Activated T-cell treated with anti-CD3 and anti-CD28 coated beads, Interleukin-2, amount 50 U/mL, for 24 hours (primary cell): Measurements from ENCODE around the gene PGLYRP1.

Source experiments
- DNase-seq: peaks from one replicate; pipeline ENCODE4 v3.0.0-alpha.2; 2020
- H3K27ac Mint-ChIP-seq: 2 replicates; pipeline ENCODE4 v1.8.0; 2020; ENCODE audit warnings: mild to moderate bottlenecking, mixed read lengths
- H3K27me3 Mint-ChIP-seq: 2 replicates; pipeline ENCODE4 v1.8.0; 2020; ENCODE audit warnings: mixed read lengths
- H3K36me3 Mint-ChIP-seq: 2 replicates; pipeline ENCODE4 v1.8.0; 2020; ENCODE audit warnings: low read depth, mixed read lengths
- H3K4me1 Mint-ChIP-seq: 2 replicates; pipeline ENCODE4 v1.8.0; 2020; ENCODE audit warnings: low read depth, mixed read lengths
- H3K4me3 Mint-ChIP-seq: 2 replicates; pipeline ENCODE4 v1.8.0; 2020; ENCODE audit warnings: mild to moderate bottlenecking, moderate library complexity, mixed read lengths
- H3K9me3 Mint-ChIP-seq: 2 replicates; pipeline ENCODE4 v1.8.0; 2020; ENCODE audit warnings: mixed read lengths

PGLYRP1 gene

GRCh38 chr19:46040952-46041500, 18.2 kb upstream of the PGLYRP1 start, which contains the start of gene IGFL4:
Gene IGFL4, minus strand, starts transcription at chr19:46041002. Its CDS starts 40 bp downstream, at chr19:46040962.
- peaks cover 67% of the 10 kb centered on the region for H3K27me3 Mint-ChIP-seq
- peaks cover 2% of the 10 kb centered on the region for H3K4me1 Mint-ChIP-seq
- DNase-seq: no peak
- H3K27ac Mint-ChIP-seq: no peak within 1 kb of the TSS
- peaks cover 3% of the 10 kb centered on the region for H3K9me3 Mint-ChIP-seq
- no peak within 1 kb of the TSS for H3K4me3 Mint-ChIP-seq
- H3K36me3 Mint-ChIP-seq: no peaks in the 10 kb centered on the region

- Mint-ChIP-seq H3K36me3 (no peaks in the 10 kb centered on the region), H3K4me3 (no peak overlapping the region), H3K27me3 (peaks cover 64% of the 10 kb centered on the region), H3K27ac (no peak overlapping the region), H3K4me1 (peaks cover 2% of the 10 kb centered on the region), H3K9me3 (peaks cover 3% of the 10 kb centered on the region)
- no peak for DNase-seq
Measured at GRCh38 chr19:46040125-46040524, 17.3 kb upstream of the PGLYRP1 start.

GRCh38 chr19:46036744-46037128, 13.9 kb upstream of the PGLYRP1 start:
- Mint-ChIP-seq H3K9me3 (no peaks in the 10 kb centered on the region), H3K27me3 (peaks cover 40% of the 10 kb centered on the region), H3K36me3 (no peaks in the 10 kb centered on the region), H3K4me1 (no peaks in the 10 kb centered on the region), H3K27ac (no peak overlapping the region), H3K4me3 (no peak overlapping the region)
- no peak for DNase-seq

- Mint-ChIP-seq H3K27me3 (peaks cover 34% of the 10 kb centered on the region), H3K36me3 (no peaks in the 10 kb centered on the region), H3K4me1 (no peaks in the 10 kb centered on the region), H3K27ac (no peak overlapping the region), H3K9me3 (no peaks in the 10 kb centered on the region), H3K4me3 (no peak overlapping the region)
- DNase-seq: no peak
Measured at GRCh38 chr19:46035986-46036743, 13.3 kb upstream of the PGLYRP1 start.

GRCh38 chr19:46035546-46035945, 12.7 kb upstream of the PGLYRP1 start:
- Mint-ChIP-seq H3K4me3 (no peak overlapping the region), H3K27me3 (peaks cover 30% of the 10 kb centered on the region), H3K4me1 (no peaks in the 10 kb centered on the region), H3K9me3 (no peaks in the 10 kb centered on the region), H3K27ac (no peak overlapping the region), H3K36me3 (no peaks in the 10 kb centered on the region)
- DNase-seq: no peak

GRCh38 chr19:46033401-46033800, 10.5 kb upstream of the PGLYRP1 start:
- no peaks in the 10 kb centered on the region for H3K36me3 Mint-ChIP-seq
- no peak overlapping the region for H3K4me3 Mint-ChIP-seq
- H3K4me1 Mint-ChIP-seq: peaks cover 4% of the 10 kb centered on the region
- DNase-seq: no peak
- no peak overlapping the region for H3K27ac Mint-ChIP-seq
- H3K27me3 Mint-ChIP-seq: peaks cover 30% of the 10 kb centered on the region
- no peaks in the 10 kb centered on the region for H3K9me3 Mint-ChIP-seq

- Mint-ChIP-seq H3K27ac (no peak overlapping the region), H3K4me1 (peaks cover 4% of the 10 kb centered on the region), H3K4me3 (no peak overlapping the region), H3K36me3 (no peaks in the 10 kb centered on the region), H3K9me3 (no peaks in the 10 kb centered on the region), H3K27me3 (peaks cover 30% of the 10 kb centered on the region)
- no peak for DNase-seq
Measured at GRCh38 chr19:46032597-46033025, 9.8 kb upstream of the PGLYRP1 start.

- H3K27me3 Mint-ChIP-seq: peaks cover 30% of the 10 kb centered on the region
- H3K36me3 Mint-ChIP-seq: no peaks in the 10 kb centered on the region
Measured at GRCh38 chr19:46031781-46032596, 9.1 kb upstream of the PGLYRP1 start.

GRCh38 chr19:46030812-46031550, 8.1 kb upstream of the PGLYRP1 start:
- no peaks in the 10 kb centered on the region for H3K9me3 Mint-ChIP-seq
- peaks cover 14% of the 10 kb centered on the region for H3K4me1 Mint-ChIP-seq
- H3K27ac Mint-ChIP-seq: no peak overlapping the region
- H3K27me3 Mint-ChIP-seq: peaks cover 37% of the 10 kb centered on the region
- no peak overlapping the region for H3K4me3 Mint-ChIP-seq
- no peak for DNase-seq
- H3K36me3 Mint-ChIP-seq: no peaks in the 10 kb centered on the region

More at GRCh38 chr19:46031781-46032596, 9.1 kb upstream of the PGLYRP1 start:
- Mint-ChIP-seq H3K27ac (no peak overlapping the region), H3K9me3 (no peaks in the 10 kb centered on the region), H3K4me3 (no peak overlapping the region), H3K4me1 (peaks cover 4% of the 10 kb centered on the region)
- no peak for DNase-seq

GRCh38 chr19:46025835-46026234, 3.0 kb upstream of the PGLYRP1 start:
- no peak overlapping the region for H3K4me3 Mint-ChIP-seq

GRCh38 chr19:46023311-46023779, 492 bp upstream of the PGLYRP1 start:
- Mint-ChIP-seq H3K4me1 (peaks cover 15% of the 10 kb centered on the region), H3K36me3 (no peaks in the 10 kb centered on the region), H3K9me3 (no peaks in the 10 kb centered on the region), H3K4me3 (no peak overlapping the region), H3K27me3 (peaks cover 31% of the 10 kb centered on the region), H3K27ac (no peak overlapping the region)
- DNase-seq: no peak

More at GRCh38 chr19:46025835-46026234, 3.0 kb upstream of the PGLYRP1 start:
- Mint-ChIP-seq H3K9me3 (no peaks in the 10 kb centered on the region), H3K27ac (no peak overlapping the region), H3K36me3 (no peaks in the 10 kb centered on the region), H3K4me1 (peaks cover 19% of the 10 kb centered on the region), H3K27me3 (peaks cover 45% of the 10 kb centered on the region)
- DNase-seq: no peak

GRCh38 chr19:46022061-46022430, 807 bp downstream of the PGLYRP1 start:
- Mint-ChIP-seq H3K27ac (no peak overlapping the region), H3K36me3 (peaks cover under 1% of the 10 kb centered on the region), H3K4me1 (peaks cover 15% of the 10 kb centered on the region), H3K4me3 (no peak overlapping the region), H3K27me3 (peaks cover 31% of the 10 kb centered on the region), H3K9me3 (no peaks in the 10 kb centered on the region)
- DNase-seq: no peak

- no peak for DNase-seq
- Mint-ChIP-seq H3K27me3 (peaks cover 28% of the 10 kb centered on the region), H3K27ac (no peak overlapping the region), H3K4me1 (peaks cover 14% of the 10 kb centered on the region), H3K36me3 (peaks cover 3% of the 10 kb centered on the region), H3K4me3 (no peak overlapping the region), H3K9me3 (no peaks in the 10 kb centered on the region)
Measured at GRCh38 chr19:46021531-46022041, 1.3 kb downstream of the PGLYRP1 start.

- no peak overlapping the region for H3K27ac Mint-ChIP-seq
- H3K4me3 Mint-ChIP-seq: no peak overlapping the region
Measured at GRCh38 chr19:46020819-46021125, 2.1 kb downstream of the PGLYRP1 start.

More at GRCh38 chr19:46020819-46021125, 2.1 kb downstream of the PGLYRP1 start:
- Mint-ChIP-seq H3K9me3 (no peaks in the 10 kb centered on the region), H3K36me3 (peaks cover 3% of the 10 kb centered on the region), H3K4me1 (peaks cover 11% of the 10 kb centered on the region), H3K27me3 (peaks cover 25% of the 10 kb centered on the region)
- no peak for DNase-seq
